Neural cell (in vitro differentiated cells): ENCODE measurements around the gene INPP1. TPM values are rescaled to one million over a fixed set of nuclear protein-coding genes. Genes with fewer than 3 reads are reported as not detected.

ENCODE experiments used
- H2AFZ ChIP-seq: fragments of 200-600, 300-800 bp; sonication (generic), shearing (Covaris generic); 2 replicates; pipeline ENCODE4 v1.6.0; 2014; ENCODE audit warnings: low read depth, mild to moderate bottlenecking, antibody characterized with exemption, low read length, moderate library complexity
- H3F3A ChIP-seq: fragments of 200-600 bp; shearing (Covaris generic); 2 replicates; pipeline ENCODE4 v1.6.1; 2016; ENCODE audit warnings: mild to moderate bottlenecking, moderate library complexity, mixed read lengths, antibody characterized with exemption, low read length; ENCODE audit not compliant: insufficient read depth, poor library complexity, severe bottlenecking
- H3K27ac ChIP-seq: fragments of 200-600, 300-800 bp; sonication (generic), shearing (Covaris generic); 2 replicates; pipeline ENCODE4 v1.5.1; 2014; ENCODE audit warnings: mild to moderate bottlenecking, low read length, moderate library complexity
- H3K27me3 ChIP-seq: fragments of 300-800, 200-600 bp; sonication (generic), shearing (Covaris generic); 2 replicates; pipeline ENCODE4 v1.6.0; 2014; ENCODE audit warnings: mild to moderate bottlenecking, low read depth, low read length, moderate library complexity; ENCODE audit not compliant: insufficient read depth
- H3K36me3 ChIP-seq: fragments of 300-800, 200-600 bp; sonication (generic), shearing (Covaris generic); 2 replicates; pipeline ENCODE4 v1.5.1; 2014; ENCODE audit warnings: mild to moderate bottlenecking, antibody characterized with exemption, low read length, moderate library complexity; ENCODE audit not compliant: insufficient read depth
- H3K4me2 ChIP-seq: fragments of 300-800, 200-600 bp; sonication (generic), shearing (Covaris generic); 2 replicates; pipeline ENCODE4 v1.6.0; 2014; ENCODE audit warnings: mild to moderate bottlenecking, low read length
- H3K4me3 ChIP-seq: fragments of 300-800, 200-600 bp; sonication (generic), shearing (Covaris generic); 2 replicates; pipeline ENCODE4 v1.5.1; 2014; ENCODE audit warnings: mild to moderate bottlenecking, low read length, moderate library complexity
- H3K79me2 ChIP-seq: fragments of 200-600 bp; shearing (Covaris generic); replicated peaks from 2 replicates; pipeline ENCODE4 v1.6.0; 2014; ENCODE audit warnings: mild to moderate bottlenecking, low read length, moderate library complexity; ENCODE audit not compliant: insufficient read depth
- H3K9ac ChIP-seq: fragments of 300-800, 200-600 bp; sonication (generic), shearing (Covaris generic); 2 replicates; pipeline ENCODE4 v1.6.1; 2016; ENCODE audit warnings: mild to moderate bottlenecking, low read length, mixed read lengths
- H3K9me2 ChIP-seq: fragments of 200-600 bp; shearing (Covaris generic); 2 replicates; pipeline ENCODE4 v1.6.1; 2016; ENCODE audit warnings: mild to moderate bottlenecking, low read length, mixed read lengths; ENCODE audit not compliant: insufficient read depth
- H3K9me3 ChIP-seq: fragments of 200-600, 300-800 bp; sonication (generic), shearing (Covaris generic); 2 replicates; pipeline ENCODE4 v1.6.1; 2016; ENCODE audit warnings: mild to moderate bottlenecking, mixed run types, low read length, moderate library complexity, mixed read lengths
- H4K20me1 ChIP-seq: fragments of 200-600 bp; shearing (Covaris generic); 2 replicates; pipeline ENCODE4 v1.6.1; 2016; ENCODE audit warnings: mild to moderate bottlenecking, mixed run types; ENCODE audit not compliant: insufficient read depth
- EP300 ChIP-seq: fragments of 450-650 bp; conservative IDR thresholded peaks from 2 replicates; pipeline ENCODE4 v1.6.1; 2014; ENCODE audit warnings: antibody characterized with exemption, mild to moderate bottlenecking, moderate library complexity; ENCODE audit not compliant: poor library complexity, severe bottlenecking
- EZH2 ChIP-seq: fragments of 200-600, 300-800 bp; shearing (Covaris generic), sonication (generic); IDR thresholded peaks from 2 replicates; pipeline ENCODE4 v1.6.1; 2014; ENCODE audit warnings: antibody characterized with exemption, low read length, borderline replicate concordance, mild to moderate bottlenecking; ENCODE audit not compliant: insufficient read depth, poor library complexity, severe bottlenecking
- MXI1 ChIP-seq: fragments of 450-650 bp; conservative IDR thresholded peaks from 2 replicates; pipeline ENCODE4 v1.6.1; 2014; ENCODE audit warnings: antibody characterized with exemption, mild to moderate bottlenecking; ENCODE audit not compliant: poor library complexity, severe bottlenecking
- POLR2AphosphoS5 ChIP-seq: IDR thresholded peaks from 2 replicates; pipeline ENCODE4 v1.6.1; 2012
- RAD21 ChIP-seq: fragments of 450-650 bp; conservative IDR thresholded peaks from 2 replicates; pipeline ENCODE4 v1.6.1; 2014; ENCODE audit warnings: antibody characterized with exemption, mild to moderate bottlenecking, moderate library complexity
- SMC3 ChIP-seq: fragments of 450-650 bp; conservative IDR thresholded peaks from 2 replicates; pipeline ENCODE4 v1.6.1; 2014; ENCODE audit warnings: antibody characterized with exemption, mild to moderate bottlenecking, moderate library complexity; ENCODE audit not compliant: poor library complexity
- TAF1 ChIP-seq: IDR thresholded peaks from 2 replicates; pipeline ENCODE4 v1.6.1; 2012; ENCODE audit warnings: low read depth
- polyA plus RNA-seq: library from polyadenylated mRNA; depleted of rRNA; stranded (reverse); fragments of >200 nt; gene quantifications from 2 replicates; pipeline ENCODE4 v1.2.3, GENCODE V29; 2014
- TF ChIP-seq, protein P1 (sequence below): IDR thresholded peaks from 2 replicates; pipeline ENCODE4 v1.6.1; 2012; ENCODE audit warnings: borderline replicate concordance
- TF ChIP-seq, protein P2 (sequence below): fragments of 450-650 bp; IDR thresholded peaks from 2 replicates; pipeline ENCODE4 v1.5.1; 2014; ENCODE audit warnings: antibody characterized with exemption, mild to moderate bottlenecking, moderate library complexity; ENCODE audit not compliant: poor library complexity, severe bottlenecking

The INPP1 gene
- polyA plus RNA-seq, 1 donor from 2014 or later: 15.1 TPM

DNA sequence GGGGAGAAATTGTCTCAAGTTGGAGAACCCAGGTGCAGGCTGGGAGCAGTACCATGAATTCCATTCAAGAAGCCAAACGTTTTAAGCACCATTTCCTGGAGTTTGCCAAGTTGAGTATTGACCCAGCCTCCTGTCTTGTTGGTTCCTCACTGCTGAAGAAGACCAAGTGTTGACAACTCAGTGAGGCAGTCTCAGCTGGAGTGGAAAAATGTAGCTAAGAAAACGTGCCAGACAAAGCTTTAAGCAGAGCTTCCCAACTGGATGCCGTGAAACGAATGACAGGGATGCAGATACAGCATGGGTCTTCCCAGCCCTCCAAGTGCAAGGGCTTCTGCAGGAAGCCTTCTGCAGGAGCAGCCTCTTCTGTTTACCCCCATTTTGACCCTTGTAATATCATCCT lies 778 bp upstream of the INPP1 start:
- Histone ChIP-seq H3K27ac (no peak overlapping the region), H3K9ac (no peak overlapping the region), H3F3A (no peaks in the 10 kb centered on the region), H3K36me3 (no peaks in the 10 kb centered on the region), H3K9me3 (no peaks in the 10 kb centered on the region), H3K79me2 (no peaks in the 10 kb centered on the region), H3K27me3 (no peaks in the 10 kb centered on the region), H2AFZ (no peak overlapping the region), H4K20me1 (no peaks in the 10 kb centered on the region), H3K4me3 (peak overlapping the region; percentile 72), H3K4me2 (no peak overlapping the region), H3K9me2 (no peaks in the 10 kb centered on the region)
- TF ChIP-seq MXI1: no peak
- no peak for TF ChIP-seq TAF1
- TF ChIP-seq, protein P1, sequence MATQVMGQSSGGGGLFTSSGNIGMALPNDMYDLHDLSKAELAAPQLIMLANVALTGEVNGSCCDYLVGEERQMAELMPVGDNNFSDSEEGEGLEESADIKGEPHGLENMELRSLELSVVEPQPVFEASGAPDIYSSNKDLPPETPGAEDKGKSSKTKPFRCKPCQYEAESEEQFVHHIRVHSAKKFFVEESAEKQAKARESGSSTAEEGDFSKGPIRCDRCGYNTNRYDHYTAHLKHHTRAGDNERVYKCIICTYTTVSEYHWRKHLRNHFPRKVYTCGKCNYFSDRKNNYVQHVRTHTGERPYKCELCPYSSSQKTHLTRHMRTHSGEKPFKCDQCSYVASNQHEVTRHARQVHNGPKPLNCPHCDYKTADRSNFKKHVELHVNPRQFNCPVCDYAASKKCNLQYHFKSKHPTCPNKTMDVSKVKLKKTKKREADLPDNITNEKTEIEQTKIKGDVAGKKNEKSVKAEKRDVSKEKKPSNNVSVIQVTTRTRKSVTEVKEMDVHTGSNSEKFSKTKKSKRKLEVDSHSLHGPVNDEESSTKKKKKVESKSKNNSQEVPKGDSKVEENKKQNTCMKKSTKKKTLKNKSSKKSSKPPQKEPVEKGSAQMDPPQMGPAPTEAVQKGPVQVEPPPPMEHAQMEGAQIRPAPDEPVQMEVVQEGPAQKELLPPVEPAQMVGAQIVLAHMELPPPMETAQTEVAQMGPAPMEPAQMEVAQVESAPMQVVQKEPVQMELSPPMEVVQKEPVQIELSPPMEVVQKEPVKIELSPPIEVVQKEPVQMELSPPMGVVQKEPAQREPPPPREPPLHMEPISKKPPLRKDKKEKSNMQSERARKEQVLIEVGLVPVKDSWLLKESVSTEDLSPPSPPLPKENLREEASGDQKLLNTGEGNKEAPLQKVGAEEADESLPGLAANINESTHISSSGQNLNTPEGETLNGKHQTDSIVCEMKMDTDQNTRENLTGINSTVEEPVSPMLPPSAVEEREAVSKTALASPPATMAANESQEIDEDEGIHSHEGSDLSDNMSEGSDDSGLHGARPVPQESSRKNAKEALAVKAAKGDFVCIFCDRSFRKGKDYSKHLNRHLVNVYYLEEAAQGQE: no peak
- TF ChIP-seq EZH2: no peak
- TF ChIP-seq, protein P2, sequence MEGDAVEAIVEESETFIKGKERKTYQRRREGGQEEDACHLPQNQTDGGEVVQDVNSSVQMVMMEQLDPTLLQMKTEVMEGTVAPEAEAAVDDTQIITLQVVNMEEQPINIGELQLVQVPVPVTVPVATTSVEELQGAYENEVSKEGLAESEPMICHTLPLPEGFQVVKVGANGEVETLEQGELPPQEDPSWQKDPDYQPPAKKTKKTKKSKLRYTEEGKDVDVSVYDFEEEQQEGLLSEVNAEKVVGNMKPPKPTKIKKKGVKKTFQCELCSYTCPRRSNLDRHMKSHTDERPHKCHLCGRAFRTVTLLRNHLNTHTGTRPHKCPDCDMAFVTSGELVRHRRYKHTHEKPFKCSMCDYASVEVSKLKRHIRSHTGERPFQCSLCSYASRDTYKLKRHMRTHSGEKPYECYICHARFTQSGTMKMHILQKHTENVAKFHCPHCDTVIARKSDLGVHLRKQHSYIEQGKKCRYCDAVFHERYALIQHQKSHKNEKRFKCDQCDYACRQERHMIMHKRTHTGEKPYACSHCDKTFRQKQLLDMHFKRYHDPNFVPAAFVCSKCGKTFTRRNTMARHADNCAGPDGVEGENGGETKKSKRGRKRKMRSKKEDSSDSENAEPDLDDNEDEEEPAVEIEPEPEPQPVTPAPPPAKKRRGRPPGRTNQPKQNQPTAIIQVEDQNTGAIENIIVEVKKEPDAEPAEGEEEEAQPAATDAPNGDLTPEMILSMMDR: no peak
- TF ChIP-seq SMC3: no peak
- TF ChIP-seq RAD21: no peak
- no peak for TF ChIP-seq EP300
- TF ChIP-seq POLR2AphosphoS5: no peak

DNA sequence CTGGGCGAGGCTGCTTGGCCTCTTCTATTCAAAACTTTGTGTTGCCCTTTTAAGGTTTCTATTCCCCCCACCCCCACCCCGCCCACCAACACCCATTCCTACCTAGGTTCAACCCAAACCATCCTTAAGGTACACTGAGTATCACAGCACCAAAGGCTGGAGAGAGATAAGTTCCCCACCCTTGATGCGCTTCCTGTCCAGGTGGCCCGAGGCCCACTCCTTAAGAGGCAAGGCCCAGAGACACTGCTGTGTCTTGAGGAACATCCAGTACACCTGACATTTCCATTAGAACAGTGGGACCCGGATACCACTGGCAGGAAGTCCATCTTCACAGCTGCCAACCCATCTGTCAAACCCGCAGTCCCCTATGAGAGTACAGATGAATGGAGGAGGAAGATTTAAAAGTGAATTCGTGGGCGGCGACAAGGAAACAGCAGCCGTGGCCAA lies 277 bp upstream of the INPP1 start:
- Histone ChIP-seq H3K4me3 (peak overlapping the region; percentile 72), H3K9ac (peak overlapping the region; percentile 70), H3K9me2 (no peaks in the 10 kb centered on the region), H3K9me3 (no peaks in the 10 kb centered on the region), H3K27ac (no peak overlapping the region), H3K27me3 (no peaks in the 10 kb centered on the region), H3F3A (no peaks in the 10 kb centered on the region), H3K79me2 (no peaks in the 10 kb centered on the region), H4K20me1 (no peaks in the 10 kb centered on the region), H3K36me3 (no peaks in the 10 kb centered on the region), H2AFZ (no peak overlapping the region), H3K4me2 (no peak overlapping the region)
- no peak for TF ChIP-seq TAF1
- no peak for TF ChIP-seq POLR2AphosphoS5
- no peak for TF ChIP-seq RAD21
- TF ChIP-seq, protein P2: no peak
- no peak for TF ChIP-seq MXI1
- no peak for TF ChIP-seq EZH2
- TF ChIP-seq SMC3: no peak
- no peak for TF ChIP-seq EP300
- TF ChIP-seq, protein P1: no peak
